PC-9 (cell line): Measurements from ENCODE around the gene ENGASE. TPM values are rescaled to one million over a fixed set of nuclear protein-coding genes. Genes with fewer than 3 reads are reported as not detected.

Experiments
- BruUV-seq: library from RNA; stranded (reverse); fragments of 400-500 nt; replicated peaks from 2 replicates; lab custom pipeline; 2021; lab: Mats Ljungman, UMichigan
- CTCF ChIA-PET: fragments of 300-600 bp; sonication (Branson Sonifier 250); formaldehyde crosslinking; loops from one replicate; lab custom pipeline; 2022; ENCODE audit warnings: antibody characterized with exemption; lab: Charles Lee
- POLR2A ChIA-PET: fragments of 300-600 bp; sonication (Branson Sonifier 250); formaldehyde crosslinking; loops from one replicate; lab custom pipeline; 2022; ENCODE audit warnings: antibody characterized with exemption; ENCODE audit not compliant: unreplicated experiment; lab: Charles Lee
- DNase-seq, 2 experiments: peaks; one replicate each; pipeline versions ENCODE4 v3.0.0 to v3.0.0-alpha.2; 2015 to 2022; ENCODE audit warnings: mixed read lengths in 1 of 2
- H2AFZ ChIP-seq: fragments of 200-600 bp; sonication (generic); 2 replicates; pipeline ENCODE4 v1.8.1; 2017; ENCODE audit warnings: antibody characterized with exemption
- H3F3A ChIP-seq: fragments of 200-600 bp; sonication (generic); 2 replicates; pipeline ENCODE4 v1.8.1; 2017; ENCODE audit warnings: antibody characterized with exemption, mild to moderate bottlenecking, low read depth; ENCODE audit not compliant: insufficient read depth
- H3K27ac ChIP-seq: fragments of 200-600 bp; sonication (generic); 2 replicates; pipeline ENCODE4 v1.6.1; 2016; ENCODE audit warnings: mixed run types
- H3K27me3 ChIP-seq: fragments of 200-600 bp; sonication (generic); 2 replicates; pipeline ENCODE4 v1.6.1; 2016; ENCODE audit warnings: low read depth, mixed run types; ENCODE audit not compliant: insufficient read depth
- H3K36me3 ChIP-seq: fragments of 200-600 bp; sonication (generic); 2 replicates; pipeline ENCODE4 v1.6.1; 2016; ENCODE audit warnings: low read depth, mixed run types
- H3K4me1 ChIP-seq: fragments of 200-600 bp; sonication (generic); replicated peaks from 2 replicates; pipeline ENCODE4 v1.6.1; 2016; ENCODE audit warnings: mixed run types; ENCODE audit not compliant: insufficient read depth
- H3K4me2 ChIP-seq: fragments of 200-600 bp; sonication (generic); 2 replicates; pipeline ENCODE4 v1.6.1; 2017; ENCODE audit warnings: mixed run types
- H3K4me3 ChIP-seq: fragments of 200-600 bp; sonication (generic); 2 replicates; pipeline ENCODE4 v1.6.1; 2016; ENCODE audit warnings: mixed run types
- H3K79me2 ChIP-seq: fragments of 200-600 bp; sonication (generic); 2 replicates; pipeline ENCODE4 v1.6.1; 2017; ENCODE audit warnings: low read depth, mixed run types
- H3K9me2 ChIP-seq: fragments of 200-600 bp; sonication (generic); 2 replicates; pipeline ENCODE4 v1.8.1; 2017; ENCODE audit warnings: mild to moderate bottlenecking; ENCODE audit not compliant: insufficient read depth
- H3K9me3 ChIP-seq: fragments of 200-600 bp; sonication (generic); 2 replicates; pipeline ENCODE4 v1.8.1; 2016; ENCODE audit warnings: low read depth; ENCODE audit not compliant: insufficient read depth
- H4K20me1 ChIP-seq: fragments of 200-600 bp; sonication (generic); 2 replicates; pipeline ENCODE4 v1.8.1; 2017; ENCODE audit not compliant: insufficient read depth
- EZH2 ChIP-seq: fragments of 200-600 bp; sonication (generic); IDR thresholded peaks from 2 replicates; pipeline ENCODE4 v1.8.0; 2017; ENCODE audit warnings: antibody characterized with exemption, low read depth
- intact Hi-C: fragments of 100-400 bp; cut with micrococcal nuclease; formaldehyde crosslinking; loops from one replicate; pipeline ENCODE4 v1.10.0; 2022; ENCODE audit not compliant: unreplicated experiment
- total RNA-seq: library from RNA; stranded (reverse); gene quantifications from 2 replicates; pipeline ENCODE4 v1.2.3, GENCODE V29; 2021
- TF ChIP-seq, protein P1 (sequence below): fragments of 200-600 bp; sonication (generic); conservative IDR thresholded peaks from 2 replicates; pipeline ENCODE4 v1.6.1; 2017; ENCODE audit warnings: mixed run types, antibody characterized with exemption, mild to moderate bottlenecking, moderate library complexity

Gene ENGASE
- total RNA-seq, 1 experiment from 2014 or later, result 15.7 TPM

DNA sequence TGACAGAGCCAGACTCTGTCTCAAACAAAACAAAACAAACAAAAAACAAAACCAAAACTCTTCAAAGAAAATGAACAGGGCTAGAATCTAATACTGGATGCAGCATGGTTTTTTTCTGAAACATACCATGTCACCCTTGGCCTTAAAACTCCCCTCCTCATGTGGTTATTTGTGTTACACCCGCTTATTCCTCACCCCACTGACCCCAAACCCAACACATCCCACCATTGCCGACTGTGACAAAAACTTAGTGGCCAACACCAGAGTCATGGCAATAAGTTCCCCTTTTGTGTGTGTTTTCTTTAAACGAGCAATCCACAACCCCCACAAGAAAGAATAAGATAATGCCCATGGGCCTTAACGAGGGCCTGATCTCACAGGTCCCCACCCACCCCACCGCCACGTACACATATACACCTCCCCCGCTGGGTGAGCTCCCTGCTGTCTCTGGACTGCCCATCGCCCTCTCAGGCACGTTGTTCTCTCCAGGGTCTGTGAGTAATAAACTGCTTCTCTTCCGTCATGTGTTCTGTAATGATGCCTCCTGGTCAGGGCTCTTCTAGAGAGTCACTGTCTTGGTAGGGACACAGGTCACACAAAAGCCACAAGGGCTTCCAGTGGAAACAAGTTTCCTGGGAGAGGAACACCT, 16.8 kb upstream of the ENGASE start:
- TF ChIP-seq EZH2, result no peak
- TF ChIP-seq, protein P1, sequence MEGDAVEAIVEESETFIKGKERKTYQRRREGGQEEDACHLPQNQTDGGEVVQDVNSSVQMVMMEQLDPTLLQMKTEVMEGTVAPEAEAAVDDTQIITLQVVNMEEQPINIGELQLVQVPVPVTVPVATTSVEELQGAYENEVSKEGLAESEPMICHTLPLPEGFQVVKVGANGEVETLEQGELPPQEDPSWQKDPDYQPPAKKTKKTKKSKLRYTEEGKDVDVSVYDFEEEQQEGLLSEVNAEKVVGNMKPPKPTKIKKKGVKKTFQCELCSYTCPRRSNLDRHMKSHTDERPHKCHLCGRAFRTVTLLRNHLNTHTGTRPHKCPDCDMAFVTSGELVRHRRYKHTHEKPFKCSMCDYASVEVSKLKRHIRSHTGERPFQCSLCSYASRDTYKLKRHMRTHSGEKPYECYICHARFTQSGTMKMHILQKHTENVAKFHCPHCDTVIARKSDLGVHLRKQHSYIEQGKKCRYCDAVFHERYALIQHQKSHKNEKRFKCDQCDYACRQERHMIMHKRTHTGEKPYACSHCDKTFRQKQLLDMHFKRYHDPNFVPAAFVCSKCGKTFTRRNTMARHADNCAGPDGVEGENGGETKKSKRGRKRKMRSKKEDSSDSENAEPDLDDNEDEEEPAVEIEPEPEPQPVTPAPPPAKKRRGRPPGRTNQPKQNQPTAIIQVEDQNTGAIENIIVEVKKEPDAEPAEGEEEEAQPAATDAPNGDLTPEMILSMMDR, result no peak
- DNase-seq, result no peak
- intact Hi-C loops, result no loop called here
- Histone ChIP-seq H3K9me3 (no peaks in the 10 kb centered on the region), H3F3A (no peaks in the 10 kb centered on the region), H4K20me1 (no peaks in the 10 kb centered on the region), H3K79me2 (no peaks in the 10 kb centered on the region), H2AFZ (no peak overlapping the region), H3K27me3 (no peaks in the 10 kb centered on the region), H3K36me3 (no peaks in the 10 kb centered on the region), H3K4me2 (no peak overlapping the region), H3K4me3 (no peak overlapping the region), H3K9me2 (no peaks in the 10 kb centered on the region), H3K4me1 (no peaks in the 10 kb centered on the region), H3K27ac (no peak overlapping the region)
- ChIA-PET CTCF (no interaction called here), POLR2A (no interaction called here)
- no TSS peak for BruUV-seq

DNA sequence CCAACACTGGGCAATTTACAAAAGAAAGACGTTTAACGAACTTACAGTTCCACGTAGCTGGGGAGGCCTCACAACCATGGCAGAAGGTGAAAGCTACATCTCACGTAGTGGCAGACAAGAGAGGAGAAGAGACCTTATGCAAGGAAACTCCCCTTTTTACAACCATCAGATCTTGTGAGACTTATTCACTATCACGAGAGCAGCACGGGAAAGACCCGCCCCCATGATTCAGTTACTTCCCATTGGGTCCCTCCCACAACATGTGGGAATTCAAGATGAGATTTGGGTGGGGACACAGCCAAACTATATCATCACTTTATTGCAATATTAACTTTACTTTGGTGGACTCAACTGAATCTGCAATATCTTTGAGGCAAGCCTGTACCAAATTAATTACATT, 11.9 kb upstream of the ENGASE start:
- H3K4me3 ChIP-seq, result no peak overlapping the region
- no peaks in the 10 kb centered on the region for H3K9me3 ChIP-seq
- no peak overlapping the region for H3K27ac ChIP-seq
- H3K27me3 ChIP-seq, result no peaks in the 10 kb centered on the region
- H3K4me2 ChIP-seq, result no peak overlapping the region
- H3K4me1 ChIP-seq, result no peaks in the 10 kb centered on the region
- POLR2A ChIA-PET, result no interaction called here
- H2AFZ ChIP-seq, result no peak overlapping the region
- intact Hi-C loops, result no loop called here
- BruUV-seq, result no TSS peak
- no peaks in the 10 kb centered on the region for H3F3A ChIP-seq
- CTCF ChIA-PET, result no interaction called here
- no peaks in the 10 kb centered on the region for H4K20me1 ChIP-seq
- no peaks in the 10 kb centered on the region for H3K79me2 ChIP-seq
- H3K36me3 ChIP-seq, result no peaks in the 10 kb centered on the region
- TF ChIP-seq, protein P1, result no peak
- TF ChIP-seq EZH2, result no peak
- DNase-seq, result no peak
- no peaks in the 10 kb centered on the region for H3K9me2 ChIP-seq

DNA sequence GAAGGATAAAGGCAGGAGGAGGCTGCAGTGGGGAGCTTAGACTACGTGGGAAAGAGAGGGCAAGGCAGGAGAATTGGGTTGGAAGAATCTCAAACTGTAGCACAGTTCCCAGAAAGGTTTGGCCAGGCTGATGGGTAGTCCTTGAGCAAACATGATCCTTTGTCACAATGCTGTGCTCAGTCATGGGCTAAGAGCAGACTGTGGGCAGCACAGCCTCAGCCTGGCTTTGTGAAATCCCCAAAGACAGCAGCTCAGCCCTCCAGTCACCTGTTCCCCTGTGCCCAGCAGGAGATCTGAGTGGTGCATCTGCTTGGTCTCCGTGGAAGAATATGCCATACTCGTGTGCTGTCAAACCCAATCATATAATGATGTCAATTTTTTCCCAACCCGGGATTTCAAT, 10.6 kb upstream of the ENGASE start:
- Histone ChIP-seq H3K79me2 (no peaks in the 10 kb centered on the region), H2AFZ (no peak overlapping the region), H3K4me1 (no peaks in the 10 kb centered on the region), H3K4me2 (no peak overlapping the region), H3K36me3 (no peaks in the 10 kb centered on the region), H3K4me3 (no peak overlapping the region), H3K27ac (no peak overlapping the region), H3F3A (no peaks in the 10 kb centered on the region), H3K9me3 (no peaks in the 10 kb centered on the region), H3K9me2 (no peaks in the 10 kb centered on the region), H3K27me3 (no peaks in the 10 kb centered on the region), H4K20me1 (no peaks in the 10 kb centered on the region)
- ChIA-PET CTCF (no interaction called here), POLR2A (no interaction called here)
- no peak for TF ChIP-seq EZH2
- TF ChIP-seq, protein P1, result no peak
- intact Hi-C loops, result no loop called here
- no peak for DNase-seq
- BruUV-seq, result no TSS peak
